Measurements from ENCODE around the gene TTC21A.

- TF ChIP-seq, protein P1, sequence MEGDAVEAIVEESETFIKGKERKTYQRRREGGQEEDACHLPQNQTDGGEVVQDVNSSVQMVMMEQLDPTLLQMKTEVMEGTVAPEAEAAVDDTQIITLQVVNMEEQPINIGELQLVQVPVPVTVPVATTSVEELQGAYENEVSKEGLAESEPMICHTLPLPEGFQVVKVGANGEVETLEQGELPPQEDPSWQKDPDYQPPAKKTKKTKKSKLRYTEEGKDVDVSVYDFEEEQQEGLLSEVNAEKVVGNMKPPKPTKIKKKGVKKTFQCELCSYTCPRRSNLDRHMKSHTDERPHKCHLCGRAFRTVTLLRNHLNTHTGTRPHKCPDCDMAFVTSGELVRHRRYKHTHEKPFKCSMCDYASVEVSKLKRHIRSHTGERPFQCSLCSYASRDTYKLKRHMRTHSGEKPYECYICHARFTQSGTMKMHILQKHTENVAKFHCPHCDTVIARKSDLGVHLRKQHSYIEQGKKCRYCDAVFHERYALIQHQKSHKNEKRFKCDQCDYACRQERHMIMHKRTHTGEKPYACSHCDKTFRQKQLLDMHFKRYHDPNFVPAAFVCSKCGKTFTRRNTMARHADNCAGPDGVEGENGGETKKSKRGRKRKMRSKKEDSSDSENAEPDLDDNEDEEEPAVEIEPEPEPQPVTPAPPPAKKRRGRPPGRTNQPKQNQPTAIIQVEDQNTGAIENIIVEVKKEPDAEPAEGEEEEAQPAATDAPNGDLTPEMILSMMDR (IDR thresholded peaks at IDR 0.05): no peak
- TF ChIP-seq POLR2A (IDR thresholded peaks at IDR 0.05): no peak
- no peak for TF ChIP-seq POLR2AphosphoS5 (IDR thresholded peaks at IDR 0.05)
Measured at GRCh38 chr3:39108200-39108710, 775 bp downstream of the TTC21A start.
